Activated gamma-delta T cell treated with Interleukin-2 at 50 U/mL for 16 hours (primary cell): Measurements from ENCODE around the gene TOX2.

ENCODE experiments used
- DNase-seq: peaks from one replicate; pipeline ENCODE4 v3.0.0-alpha.2; 2020

Gene TOX2

GRCh38 chr20:43941476-43942200, 27.0 kb downstream of the TOX2 start:
- no peak for DNase-seq

GRCh38 chr20:43942201-43942590, 27.5 kb downstream of the TOX2 start:
- DNase-seq = no peak

GRCh38 chr20:43942667-43943285, 28.1 kb downstream of the TOX2 start:
- peak; percentile 15 for DNase-seq

- no peak for DNase-seq
Measured at GRCh38 chr20:43943725-43944124, 29.1 kb downstream of the TOX2 start.

- DNase-seq = no peak
Measured at GRCh38 chr20:43944653-43945235, 30.1 kb downstream of the TOX2 start.

GRCh38 chr20:43945391-43946205, 30.9 kb downstream of the TOX2 start:
- no peak for DNase-seq

- DNase-seq = no peak
Measured at GRCh38 chr20:43946206-43946491, 31.5 kb downstream of the TOX2 start.

- DNase-seq = no peak
Measured at GRCh38 chr20:43946659-43947315, 32.1 kb downstream of the TOX2 start.

GRCh38 chr20:43947316-43947710, 32.7 kb downstream of the TOX2 start:
- no peak for DNase-seq

GRCh38 chr20:43948455-43948854, 33.8 kb downstream of the TOX2 start:
- no peak for DNase-seq

GRCh38 chr20:43949248-43949647, 34.6 kb downstream of the TOX2 start:
- DNase-seq = no peak

GRCh38 chr20:43949741-43950618, 35.3 kb downstream of the TOX2 start:
- DNase-seq = peak; percentile 75

- no peak for DNase-seq
Measured at GRCh38 chr20:43953919-43954592, 39.4 kb downstream of the TOX2 start.

GRCh38 chr20:43954704-43955061, 40.0 kb downstream of the TOX2 start:
- no peak for DNase-seq

- DNase-seq = peak; percentile 54
Measured at GRCh38 chr20:43955062-43955749, 40.6 kb downstream of the TOX2 start.

- DNase-seq = no peak
Measured at GRCh38 chr20:43955750-43956191, 41.1 kb downstream of the TOX2 start.

- DNase-seq = no peak
Measured at GRCh38 chr20:43957392-43957791, 42.7 kb downstream of the TOX2 start.

- DNase-seq = no peak
Measured at GRCh38 chr20:43958626-43959025, 44.0 kb downstream of the TOX2 start.

- peak; percentile 18 for DNase-seq
Measured at GRCh38 chr20:43959079-43959919, 44.6 kb downstream of the TOX2 start.

- no peak for DNase-seq
Measured at GRCh38 chr20:43959920-43960227, 45.2 kb downstream of the TOX2 start.
